Body of pancreas (tissue), 4 donors: ENCODE measurements around the gene CLHC1. TPM values are rescaled to one million over a fixed set of nuclear protein-coding genes. Genes with fewer than 3 reads are reported as not detected.
"Not testable (repeated sequence)": the region's sequence is repeated elsewhere in the genome, so short reads cannot be mapped to it uniquely, and the experiment has no call there.

Experiments
- ATAC-seq: fragments of 150-250 bp; one replicate; pipeline ENCODE4 v1.9.1; 2016
- DNase-seq, 4 donors: peaks; one replicate each; pipeline ENCODE4 v3.0.0-alpha.2; 2019
- H3K27ac ChIP-seq, 4 donors: fragments of 200-600 bp; sonication (generic); 1 replicate in 3 of 4; 2 replicates in 1 of 4; pipeline versions ENCODE4 v1.5.1 to v1.6.1; 2016 to 2019; ENCODE audit warnings: mild to moderate bottlenecking in 1 of 4, mixed read lengths in 1 of 4, moderate library complexity in 1 of 4
- H3K27me3 ChIP-seq, 2 donors: fragments of 200-600 bp; sonication (generic); one replicate each; pipeline ENCODE4 v1.6.0; 2016; ENCODE audit warnings: mild to moderate bottlenecking in 1 of 2
- H3K36me3 ChIP-seq, 2 donors: fragments of 200-600 bp; sonication (generic); replicated peaks in 1 of 2; 2 replicates each; pipeline ENCODE4 v1.5.1; 2016; ENCODE audit warnings: low read depth in 2 of 2; ENCODE audit not compliant: insufficient read depth in 1 of 2
- H3K4me1 ChIP-seq: fragments of 200-600 bp; sonication (generic); one replicate; pipeline ENCODE4 v1.6.0; 2016
- H3K4me3 ChIP-seq, 2 donors: fragments of 200-600 bp; sonication (generic); 1 replicate in 1 of 2; 2 replicates in 1 of 2; pipeline ENCODE4 v1.5.1; 2016 to 2019
- H3K9me3 ChIP-seq, 3 donors: fragments of 200-600 bp; sonication (generic); 1 replicate in 2 of 3; 2 replicates in 1 of 3; pipeline ENCODE4 v1.5.1; 2016
- POLR2A ChIP-seq, 3 donors: fragments of 450-650 bp; IDR thresholded peaks; one replicate each; pipeline ENCODE4 v1.6.1; 2016; ENCODE audit warnings: antibody characterized with exemption in 3 of 3, mild to moderate bottlenecking in 2 of 3
- WGBS, 2 donors: methylation state at CpG; one replicate each; pipeline ENCODE4 v1.1.5; 2017; 5-methylcytosine and 5-hydroxymethylcytosine counted together
- intact Hi-C: fragments of 100-400 bp; cut with DNase I; formaldehyde crosslinking; loops from one replicate; pipeline ENCODE4 v1.15.1; 2023
- total RNA-seq, 2 donors: library from RNA; depleted of rRNA; stranded (reverse); fragments of >200 nt; gene quantifications; one replicate each; pipeline ENCODE4 v1.1.0, GENCODE V29; 2016
- TF ChIP-seq, protein P1 (sequence below), 7 experiments: fragments of 450-650 bp in 4 of 7; fragments of 200-600 bp in 3 of 7; sonication (generic) in 3 of 7; IDR thresholded peaks; one replicate each; pipeline ENCODE4 v1.5.1; 2016 to 2019; ENCODE audit warnings: antibody characterized with exemption in 7 of 7

Gene CLHC1
- total RNA-seq, 2 donors from 2014 or later: 3.3 to 19.7 TPM

DNA sequence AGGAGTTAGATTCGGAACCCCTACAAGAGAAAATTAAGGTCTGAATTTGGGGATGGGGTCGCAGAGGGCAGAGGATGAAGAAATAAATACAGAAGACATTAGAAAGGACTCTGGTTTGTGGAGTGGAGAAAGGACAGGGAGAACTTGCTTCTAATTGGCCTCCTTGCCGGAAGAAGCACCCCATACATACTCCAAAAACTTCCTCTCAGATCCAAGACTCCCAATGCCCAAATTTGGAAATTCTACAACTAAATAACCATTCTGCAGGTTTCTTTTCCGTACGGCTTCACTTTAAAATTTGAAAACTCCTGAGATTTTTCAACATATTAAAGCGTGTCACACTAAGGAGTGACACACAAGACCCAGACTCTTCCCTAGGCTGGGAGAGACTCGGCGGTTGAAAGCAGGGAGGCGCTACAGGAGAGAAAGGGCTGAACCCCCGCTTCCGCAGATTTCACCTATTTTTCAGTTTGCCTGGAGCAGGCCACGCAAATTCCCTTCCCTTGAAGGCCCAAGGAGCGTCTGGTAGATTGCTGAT lies 478 bp downstream of the CLHC1 start:
- ATAC-seq: no peak
- Histone ChIP-seq H3K9me3 (no peaks in the 10 kb centered on the region), H3K4me1 (peaks cover 33% of the 10 kb centered on the region), H3K27ac (peak overlapping the region; percentile 89 to 98 (median 96)), H3K36me3 (peaks cover 0 to 18% of the 10 kb centered on the region in 2 donors), H3K27me3 (no peaks in the 10 kb centered on the region), H3K4me3 (peak overlapping the region; percentile 47 to 75)
- WGBS, 2 donors: 5 to 8% methylated on average over 13 of the region's 13 CpGs
- intact Hi-C loops: no loop called here
- no peak for DNase-seq
- TF ChIP-seq, protein P1, sequence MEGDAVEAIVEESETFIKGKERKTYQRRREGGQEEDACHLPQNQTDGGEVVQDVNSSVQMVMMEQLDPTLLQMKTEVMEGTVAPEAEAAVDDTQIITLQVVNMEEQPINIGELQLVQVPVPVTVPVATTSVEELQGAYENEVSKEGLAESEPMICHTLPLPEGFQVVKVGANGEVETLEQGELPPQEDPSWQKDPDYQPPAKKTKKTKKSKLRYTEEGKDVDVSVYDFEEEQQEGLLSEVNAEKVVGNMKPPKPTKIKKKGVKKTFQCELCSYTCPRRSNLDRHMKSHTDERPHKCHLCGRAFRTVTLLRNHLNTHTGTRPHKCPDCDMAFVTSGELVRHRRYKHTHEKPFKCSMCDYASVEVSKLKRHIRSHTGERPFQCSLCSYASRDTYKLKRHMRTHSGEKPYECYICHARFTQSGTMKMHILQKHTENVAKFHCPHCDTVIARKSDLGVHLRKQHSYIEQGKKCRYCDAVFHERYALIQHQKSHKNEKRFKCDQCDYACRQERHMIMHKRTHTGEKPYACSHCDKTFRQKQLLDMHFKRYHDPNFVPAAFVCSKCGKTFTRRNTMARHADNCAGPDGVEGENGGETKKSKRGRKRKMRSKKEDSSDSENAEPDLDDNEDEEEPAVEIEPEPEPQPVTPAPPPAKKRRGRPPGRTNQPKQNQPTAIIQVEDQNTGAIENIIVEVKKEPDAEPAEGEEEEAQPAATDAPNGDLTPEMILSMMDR (IDR thresholded peaks at IDR 0.05): no peak
- no peak for TF ChIP-seq POLR2A (IDR thresholded peaks at IDR 0.05)

DNA sequence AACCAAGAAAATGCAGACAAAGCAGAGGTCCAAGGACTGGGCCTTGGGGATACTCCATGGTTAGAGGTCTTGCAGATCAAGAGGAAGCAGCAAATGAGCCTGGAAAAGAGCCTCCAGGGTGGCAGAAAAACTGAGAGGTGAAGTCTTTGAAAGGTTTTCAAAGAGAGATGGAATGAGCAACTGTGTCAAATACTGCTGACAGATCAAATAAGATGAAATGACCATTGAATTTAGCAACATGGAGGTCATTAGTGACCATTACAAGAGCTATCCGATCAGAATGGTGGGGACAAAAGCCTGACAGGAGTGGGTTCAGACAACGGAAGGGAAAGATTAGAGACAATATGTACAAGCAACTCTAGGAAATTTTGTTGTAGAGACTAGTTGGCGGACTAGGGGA lies 1.5 kb downstream of the CLHC1 start:
- WGBS, 2 donors: 89 to 94% methylated on average over 3 of the region's 3 CpGs

DNA sequence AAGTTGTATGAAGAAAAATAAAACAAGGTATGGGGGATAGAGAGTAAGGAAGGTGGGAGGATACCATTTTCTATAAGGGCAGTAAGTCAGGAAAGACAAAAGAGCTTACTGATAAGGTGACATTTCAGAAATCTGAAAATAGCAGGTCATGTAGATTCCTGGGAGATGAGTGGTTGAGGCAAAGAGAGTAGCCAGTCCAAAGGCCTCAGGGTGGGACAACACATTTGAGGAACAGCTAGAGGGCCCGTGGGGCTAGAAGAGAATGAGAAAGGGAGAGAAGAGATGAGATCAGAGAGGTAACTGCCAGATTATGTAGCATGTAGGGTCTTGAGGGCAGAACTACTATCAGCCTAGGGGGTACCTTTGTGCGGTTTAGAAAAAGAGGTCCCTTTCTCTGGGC lies 2.9 kb downstream of the CLHC1 start:
- Histone ChIP-seq H3K36me3 (no peaks in the 10 kb centered on the region), H3K4me3 (no peak overlapping the region), H3K27me3 (no peaks in the 10 kb centered on the region), H3K4me1 (peaks cover 19% of the 10 kb centered on the region), H3K9me3 (no peaks in the 10 kb centered on the region), H3K27ac (no peak overlapping the region)
- DNase-seq (no peak), ATAC-seq (no peak)
- WGBS, 2 donors: 90 to 95% methylated on average over 2 of the region's 2 CpGs
- TF ChIP-seq POLR2A (IDR thresholded peaks at IDR 0.05): no peak
- TF ChIP-seq, protein P1 (IDR thresholded peaks at IDR 0.05): no peak
- intact Hi-C loops: no loop called here

More for the DNA sequence above, 1.5 kb downstream of the CLHC1 start:
- Histone ChIP-seq H3K4me1 (peaks cover 32% of the 10 kb centered on the region), H3K27me3 (no peaks in the 10 kb centered on the region), H3K4me3 (no peak overlapping the region), H3K27ac (no peak overlapping the region), H3K9me3 (no peaks in the 10 kb centered on the region), H3K36me3 (peaks cover 0 to 10% of the 10 kb centered on the region in 2 donors)
- no peak for ATAC-seq
- intact Hi-C loops: no loop called here
- no peak for DNase-seq
- TF ChIP-seq, protein P1 (IDR thresholded peaks at IDR 0.05): no peak
- no peak for TF ChIP-seq POLR2A (IDR thresholded peaks at IDR 0.05)

DNA sequence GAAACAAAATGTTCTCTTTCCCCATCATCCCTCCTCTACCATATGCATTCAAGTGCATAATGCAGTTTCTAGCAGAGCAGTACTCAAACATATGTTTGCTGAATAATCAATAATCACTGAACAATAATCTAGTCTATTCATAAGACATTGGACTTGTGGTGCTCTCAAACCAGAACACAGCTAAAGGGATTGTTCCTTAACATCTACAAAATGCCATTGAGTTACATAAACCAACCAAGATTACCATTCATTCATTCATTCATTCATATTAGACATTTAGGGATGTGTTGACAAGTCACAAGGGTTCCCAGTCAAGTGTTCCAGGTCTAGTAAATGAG lies 3.9 kb downstream of the CLHC1 start:
- Histone ChIP-seq H3K27ac (peak overlapping the region in 2 of 4 donors; percentile 33 to 52), H3K27me3 (no peaks in the 10 kb centered on the region), H3K4me3 (no peak overlapping the region), H3K36me3 (no peaks in the 10 kb centered on the region), H3K4me1 (peaks cover 9% of the 10 kb centered on the region), H3K9me3 (no peaks in the 10 kb centered on the region)
- intact Hi-C loops: no loop called here
- ATAC-seq: no peak
- no peak for DNase-seq
- TF ChIP-seq, protein P1 (IDR thresholded peaks at IDR 0.05): no peak
- no peak for TF ChIP-seq POLR2A (IDR thresholded peaks at IDR 0.05)

DNA sequence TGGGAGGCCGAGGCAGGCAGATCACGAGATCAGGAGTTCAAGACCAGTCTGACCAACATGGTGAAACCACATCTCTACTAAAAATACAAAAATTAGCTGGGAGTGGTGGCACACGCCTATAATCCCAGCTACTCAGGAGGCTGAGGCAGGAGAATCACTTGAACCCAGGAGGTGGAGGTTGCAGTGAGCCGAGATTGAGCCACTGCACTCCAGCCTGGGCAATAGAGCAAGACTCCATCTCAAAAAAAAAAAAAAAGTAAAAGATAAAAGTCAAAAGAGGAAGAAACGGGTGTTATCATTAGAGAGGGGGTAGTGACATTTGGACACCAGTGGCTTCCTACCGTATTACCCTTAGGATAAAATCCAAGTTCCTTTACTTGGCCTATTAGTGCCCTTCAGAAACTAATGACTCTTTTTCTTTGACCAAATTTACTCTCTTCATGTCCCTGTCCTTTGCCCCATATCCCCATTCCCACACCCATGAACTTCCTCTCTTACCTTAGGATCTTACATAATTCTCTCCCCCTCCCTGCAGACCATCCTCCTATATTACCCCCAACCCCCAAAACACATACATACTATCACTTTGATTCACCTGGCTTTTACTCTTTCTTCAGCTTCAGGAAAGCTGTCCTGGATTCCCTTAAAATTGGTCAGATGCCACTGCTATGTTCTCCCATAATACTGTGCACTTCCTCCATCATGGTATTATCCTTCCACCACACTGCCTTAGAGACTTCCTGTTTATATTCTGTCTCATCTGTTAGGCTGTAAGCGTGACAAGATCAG lies 4.5 kb downstream of the CLHC1 start:
- H3K9me3 ChIP-seq, H3K27me3 ChIP-seq, intact Hi-C loops, H3K4me3 ChIP-seq, ATAC-seq, DNase-seq, H3K36me3 ChIP-seq: not testable (repeated sequence)
- Histone ChIP-seq H3K27ac (peak overlapping the region in 2 of 4 donors; percentile 33 to 52), H3K4me1 (peaks cover 12% of the 10 kb centered on the region)
- 65 to 87% methylated on average over 7 of the region's 7 CpGs for WGBS, 2 donors
